Keratinocyte (primary cell): ENCODE results near the gene KCNH1.

ENCODE experiments used
- CTCF ChIP-seq, 3 experiments: IDR thresholded peaks in 1 of 3; conservative IDR thresholded peaks in 1 of 3; optimal IDR thresholded peaks in 1 of 3; 2 replicates in 2 of 3; 3 replicates in 1 of 3; pipeline versions ENCODE3 to v1.5.1; 2011; ENCODE audit warnings: low read length in 3 of 3, mild to moderate bottlenecking in 3 of 3, moderate library complexity in 2 of 3, control low read depth in 1 of 3, inconsistent platforms in 1 of 3; ENCODE audit not compliant: insufficient read depth in 2 of 3; ENCODE audit errors: extremely low read depth in 1 of 3
- EZH2 ChIP-seq: IDR thresholded peaks from one replicate; pipeline ENCODE4 v1.6.1; 2012; ENCODE audit warnings: inconsistent platforms, mild to moderate bottlenecking, low read length, moderate library complexity

- TF ChIP-seq CTCF (optimal IDR thresholded peaks at IDR 0.05 in 1 of 3, IDR thresholded peaks at IDR 0.05 in 1 of 3, conservative IDR thresholded peaks at IDR 0.05 in 1 of 3; ENCODE audit: extremely low read depth in 1 of 3, insufficient read depth in 2 of 3, low read length in 3 of 3) (no peak), EZH2 (no peak)
Measured at GRCh38 chr1:211033921-211034525, 99.9 kb downstream of the KCNH1 start.
